8988T (cell line): Measurements from ENCODE around the gene NID1.
"Not testable (repeated sequence)": the region's sequence is repeated elsewhere in the genome, so short reads cannot be mapped to it uniquely, and the experiment has no call there.

Experiments
- DNase-seq: peaks from one replicate; pipeline ENCODE4 v3.0.0; 2011

The NID1 gene

GRCh38 chr1:236091933-236092318 lies 27.0 kb upstream of the NID1 start:
- no peak for DNase-seq

- no peak for DNase-seq
Measured at GRCh38 chr1:236090741-236091147, 25.9 kb upstream of the NID1 start.

DNA sequence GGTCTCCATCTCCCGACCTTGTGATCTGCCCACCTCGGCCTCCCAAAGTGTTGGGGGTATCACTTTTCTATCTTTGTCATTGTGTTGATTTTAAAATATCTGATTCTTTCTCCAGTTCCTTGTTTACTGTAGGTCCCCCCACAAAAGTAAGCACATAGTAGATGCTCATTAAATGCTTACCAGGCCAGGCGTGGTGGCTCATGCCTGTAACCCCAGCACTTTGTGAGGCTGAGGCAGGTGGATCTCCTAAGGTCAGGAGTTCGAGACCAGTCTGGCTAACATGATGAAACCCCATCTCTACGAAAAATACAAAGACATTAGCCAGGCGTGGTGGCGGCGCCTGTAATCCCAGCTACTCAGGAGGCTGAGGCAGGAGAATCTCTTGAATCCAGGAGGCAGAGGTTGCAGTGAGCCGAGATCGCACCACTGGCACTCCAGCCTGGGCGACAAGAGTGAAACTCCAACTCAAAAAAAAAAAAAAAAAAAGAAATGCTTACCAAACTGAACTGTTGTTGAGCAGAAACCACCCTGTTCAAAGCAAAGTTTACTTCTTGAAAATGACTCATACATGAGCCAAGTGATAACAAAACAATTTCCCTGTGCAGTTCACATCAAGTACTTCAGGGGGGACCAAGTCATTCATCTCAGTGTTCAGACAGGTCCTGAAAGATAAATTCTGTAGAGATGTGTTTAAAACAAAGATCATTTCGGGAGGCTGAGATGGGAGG lies 24.3 kb upstream of the NID1 start:
- DNase-seq = no peak

DNA sequence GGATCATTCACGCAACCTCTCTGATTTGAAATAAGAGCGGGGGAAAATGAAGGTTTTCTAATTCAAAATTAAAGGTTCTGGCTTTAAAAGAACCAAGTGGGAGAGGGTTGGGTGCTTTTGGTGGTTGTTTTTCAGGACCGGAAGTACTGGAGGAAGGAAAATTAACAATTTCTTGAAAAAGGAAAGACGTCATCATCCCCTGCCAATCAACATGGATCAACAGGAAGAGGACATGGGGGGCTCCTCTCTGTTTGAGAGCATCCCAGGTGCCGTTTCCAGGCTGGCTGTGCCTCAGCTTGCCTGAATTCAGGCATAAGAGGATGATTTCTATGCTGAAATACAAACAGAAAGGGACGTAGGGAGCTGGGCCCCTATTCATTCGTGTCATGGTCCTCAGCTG lies 21.6 kb upstream of the NID1 start:
- no peak for DNase-seq

DNA sequence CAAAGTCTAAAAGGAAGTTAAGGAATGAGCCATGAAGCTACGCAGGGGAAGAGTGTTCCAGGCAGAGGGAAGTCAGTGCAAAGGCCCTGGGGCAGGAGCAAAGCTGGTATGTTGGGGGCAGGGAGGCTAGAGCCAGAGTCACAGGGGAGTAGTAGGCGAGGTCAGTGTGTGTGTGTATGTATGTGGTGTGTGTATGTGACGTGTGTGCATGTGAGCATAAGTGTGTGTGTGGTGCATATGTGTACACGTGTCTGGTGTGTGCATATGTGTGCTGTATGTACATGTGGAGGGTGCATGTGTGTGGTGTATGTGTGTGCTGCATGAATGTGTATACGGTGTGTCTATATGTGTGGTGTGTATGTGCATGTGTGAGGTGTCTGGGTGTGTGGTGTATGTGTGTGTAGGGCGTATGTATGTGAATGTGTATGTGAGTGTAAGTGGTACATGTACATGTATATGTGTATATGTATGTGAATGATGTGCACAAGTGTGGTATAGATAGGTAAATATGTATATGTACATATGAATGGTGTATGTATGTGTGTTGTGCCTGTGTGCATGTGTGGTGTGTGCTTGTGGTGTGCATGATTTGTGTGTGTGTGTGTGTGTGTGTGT lies 20.8 kb upstream of the NID1 start:
- DNase-seq = no peak

- no peak for DNase-seq
Measured at GRCh38 chr1:236084386-236084730, 19.5 kb upstream of the NID1 start.

DNA sequence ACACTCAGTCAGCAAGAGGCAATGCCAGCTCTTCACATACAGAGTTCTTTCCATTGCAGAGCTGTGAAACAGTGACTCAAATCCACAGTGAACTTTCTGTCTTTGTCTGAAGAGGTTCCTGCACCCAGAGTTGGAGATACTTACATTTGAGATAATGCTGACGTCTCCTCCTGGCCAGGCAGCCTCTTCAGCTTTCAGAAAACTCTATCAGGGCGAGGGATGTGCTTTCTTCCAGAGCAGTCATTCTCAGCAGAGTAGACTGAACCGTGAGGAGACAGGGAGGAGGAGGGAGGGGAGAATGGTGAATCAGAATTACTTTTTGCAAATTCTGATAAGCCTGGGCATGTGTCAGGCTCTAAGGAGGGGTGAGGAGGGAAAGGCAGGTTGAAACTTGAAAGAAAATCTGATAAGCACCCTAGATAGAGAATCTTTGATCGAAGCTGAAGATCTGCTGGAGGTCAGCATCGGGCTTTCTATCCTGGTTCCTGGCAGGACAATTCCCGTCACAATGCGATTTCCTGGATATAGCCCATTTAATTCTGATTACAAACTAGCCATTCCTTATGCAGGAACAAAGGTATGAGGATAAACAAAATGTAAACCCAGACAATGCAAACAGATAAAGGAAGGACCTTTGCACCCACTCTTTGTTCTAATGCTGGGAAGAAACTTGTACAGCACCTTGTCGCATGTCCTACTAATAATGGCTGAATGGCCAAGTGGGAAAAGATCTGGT lies 18.9 kb upstream of the NID1 start:
- no peak for DNase-seq

- no peak for DNase-seq
Measured at GRCh38 chr1:236082526-236082925, 17.6 kb upstream of the NID1 start.

GRCh38 chr1:236081546-236082227 lies 16.8 kb upstream of the NID1 start:
- no peak for DNase-seq

GRCh38 chr1:236079703-236080102 lies 14.8 kb upstream of the NID1 start:
- no peak for DNase-seq

- no peak for DNase-seq
Measured at GRCh38 chr1:236078993-236079392, 14.1 kb upstream of the NID1 start.

- not testable (repeated sequence) for DNase-seq
Measured at GRCh38 chr1:236078077-236078476, 13.2 kb upstream of the NID1 start.

DNA sequence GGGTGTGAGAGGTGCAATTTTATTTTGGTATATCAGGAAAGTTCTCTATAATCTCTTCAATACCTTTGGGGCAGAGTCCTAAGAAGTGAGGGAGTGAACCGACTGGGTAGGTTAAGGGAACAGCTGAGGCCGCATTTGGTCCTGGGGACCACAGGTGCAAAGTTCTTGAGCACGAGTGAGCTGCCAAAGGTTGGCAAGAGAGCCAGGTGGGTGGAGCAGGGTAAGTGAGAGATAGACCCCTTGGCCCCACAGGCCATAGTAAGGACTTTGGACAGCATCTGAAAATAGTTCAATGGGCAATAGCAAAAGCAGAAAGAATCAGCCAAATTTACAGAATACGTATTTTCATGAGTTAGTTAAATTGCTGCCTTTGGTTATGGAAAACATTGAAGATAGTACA lies 11.0 kb upstream of the NID1 start:
- DNase-seq = no peak

- no peak for DNase-seq
Measured at GRCh38 chr1:236073307-236073897, 8.5 kb upstream of the NID1 start.

DNA sequence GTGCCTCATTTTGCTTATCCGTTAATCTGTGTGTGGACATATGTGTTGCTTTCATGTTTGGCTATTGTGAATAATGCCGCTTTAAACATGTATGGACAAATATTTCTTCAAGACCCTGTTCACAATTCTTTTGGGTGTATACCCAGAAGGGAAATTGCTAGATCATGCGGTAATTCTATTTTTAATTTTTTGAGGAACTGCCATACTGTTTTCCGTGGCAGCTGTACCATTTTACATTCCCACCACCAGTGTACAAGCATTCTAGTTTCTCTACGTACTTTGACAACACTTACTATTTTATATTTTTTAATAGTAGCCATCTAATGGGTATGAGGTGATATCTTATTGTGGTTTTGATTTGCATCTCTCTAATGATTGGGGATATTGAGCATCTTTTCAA lies 7.1 kb upstream of the NID1 start:
- no peak for DNase-seq

DNA sequence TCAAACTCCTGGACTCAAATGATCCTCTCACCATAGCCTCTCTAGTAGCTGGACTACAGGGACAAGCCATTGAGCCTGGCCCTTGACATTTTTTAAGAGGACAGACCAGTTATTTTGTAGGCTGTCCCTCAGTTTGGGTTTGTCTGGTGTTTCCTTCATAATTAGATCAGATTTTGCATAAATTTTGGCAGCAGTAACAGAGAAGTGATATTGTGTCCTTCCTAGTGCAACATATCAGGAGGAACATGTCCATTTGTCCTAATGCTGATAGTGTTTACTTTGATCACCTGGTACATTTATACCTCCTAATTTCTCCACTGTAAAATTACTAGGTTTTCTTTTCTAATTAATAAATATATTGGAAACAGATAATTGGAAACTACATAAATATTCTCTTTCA lies 5.9 kb upstream of the NID1 start:
- no peak for DNase-seq

DNA sequence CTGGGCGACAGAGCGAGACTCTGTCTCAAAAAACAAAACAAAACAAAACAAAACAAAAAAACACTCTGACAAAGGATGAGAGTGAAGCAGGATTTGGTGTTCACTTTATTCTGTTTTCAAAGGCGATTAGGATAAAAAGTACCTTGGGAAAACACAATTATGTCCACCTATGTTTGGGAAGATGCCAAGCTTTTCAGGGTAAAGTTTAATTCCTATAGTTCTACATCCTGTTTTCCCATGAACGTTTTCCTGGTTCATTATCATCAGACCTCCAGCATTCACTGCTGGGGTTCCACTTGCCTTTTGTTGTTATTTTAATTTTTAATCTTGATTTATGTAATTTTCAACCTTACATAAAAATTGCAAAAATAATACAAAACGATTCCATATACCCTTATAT lies 4.9 kb upstream of the NID1 start:
- no peak for DNase-seq

DNA sequence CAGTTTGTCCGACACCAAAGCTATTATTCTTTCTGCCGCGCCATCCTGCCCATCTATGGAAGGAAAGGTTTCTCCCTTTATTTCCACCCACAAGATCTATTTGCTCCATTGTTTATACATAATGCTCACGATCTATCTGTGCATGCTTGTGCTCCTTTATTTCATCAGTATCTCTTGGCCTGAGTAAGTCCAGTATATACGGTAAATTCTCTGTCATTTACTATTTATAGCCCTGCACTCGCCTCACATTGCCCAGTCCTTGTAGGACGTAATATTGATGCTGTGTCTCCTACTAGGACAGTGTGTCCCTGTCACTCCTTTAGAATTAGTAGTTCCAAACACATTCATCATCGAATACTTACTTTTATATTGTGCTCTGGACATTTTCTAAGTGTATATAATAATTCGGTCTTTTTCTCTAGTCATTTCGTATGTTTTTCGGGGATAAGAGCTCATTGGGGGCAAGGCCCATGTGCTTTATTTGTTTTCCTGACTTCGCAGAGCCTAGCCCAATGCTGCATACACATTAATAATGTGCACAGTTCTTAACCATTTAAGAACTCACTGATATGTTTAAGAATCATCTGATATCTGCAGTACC lies 3.1 kb upstream of the NID1 start:
- DNase-seq = no peak

GRCh38 chr1:236066828-236067386 lies 2.0 kb upstream of the NID1 start:
- no peak for DNase-seq

- DNase-seq = no peak
Measured at GRCh38 chr1:236066054-236066453, 1.2 kb upstream of the NID1 start.

- DNase-seq = no peak
Measured at GRCh38 chr1:236065509-236066005, 667 bp upstream of the NID1 start.

- no peak for DNase-seq
Measured at GRCh38 chr1:236063919-236064673, 794 bp downstream of the NID1 start.
